IgD-negative memory B cell (primary cell): ENCODE results near the gene ARID4B. TPM values are rescaled to one million over a fixed set of nuclear protein-coding genes. Genes with fewer than 3 reads are reported as not detected.
"Not testable (repeated sequence)": the region's sequence is repeated elsewhere in the genome, so short reads cannot be mapped to it uniquely, and the experiment has no call there.

Source experiments
- H3K27ac Mint-ChIP-seq, 3 donors: one replicate each; pipeline ENCODE4 v1.8.0; 2020 to 2022; ENCODE audit warnings: mild to moderate bottlenecking in 3 of 3, mixed read lengths in 3 of 3, moderate library complexity in 1 of 3
- H3K27me3 Mint-ChIP-seq: one replicate; pipeline ENCODE4 v1.8.0; 2021; ENCODE audit warnings: mixed read lengths
- H3K36me3 Mint-ChIP-seq: one replicate; pipeline ENCODE4 v1.8.0; 2020; ENCODE audit warnings: mild to moderate bottlenecking, mixed read lengths
- H3K4me1 Mint-ChIP-seq, 3 donors: one replicate each; pipeline ENCODE4 v1.8.0; 2020 to 2022; ENCODE audit warnings: mixed read lengths in 3 of 3, mild to moderate bottlenecking in 1 of 3
- H3K4me3 Mint-ChIP-seq, 4 donors: one replicate each; pipeline ENCODE4 v1.8.0; 2020 to 2022; ENCODE audit warnings: mild to moderate bottlenecking in 4 of 4, mixed read lengths in 4 of 4, moderate library complexity in 3 of 4
- H3K9me3 Mint-ChIP-seq, 3 donors: one replicate each; pipeline ENCODE4 v1.8.0; 2020 to 2021; ENCODE audit warnings: mixed read lengths in 3 of 3, mild to moderate bottlenecking in 1 of 3
- polyA plus RNA-seq: library from polyadenylated mRNA; unstranded; fragments of 300-500 nt; fragmentation: Illumina TruSeq; gene quantifications from one replicate; pipeline ENCODE4 v1.2.3, GENCODE V29; 2021

Gene ARID4B
- polyA plus RNA-seq, 1 donor from 2014 or later = 66.2 TPM

GRCh38 chr1:235295902-235296350, 32.1 kb downstream of the ARID4B start:
- peaks cover 41 to 47% (median 45%) of the 10 kb centered on the region in 3 donors for H3K4me1 Mint-ChIP-seq
- peak overlapping the region in 1 of 4 donors; percentile 71 for H3K4me3 Mint-ChIP-seq
- peak overlapping the region in 2 of 3 donors; percentile 46 to 80 for H3K27ac Mint-ChIP-seq
- peaks cover 2% of the 10 kb centered on the region for H3K36me3 Mint-ChIP-seq
- peaks cover 0 to 5% (median 3%) of the 10 kb centered on the region in 3 donors for H3K9me3 Mint-ChIP-seq
- no peaks in the 10 kb centered on the region for H3K27me3 Mint-ChIP-seq

DNA sequence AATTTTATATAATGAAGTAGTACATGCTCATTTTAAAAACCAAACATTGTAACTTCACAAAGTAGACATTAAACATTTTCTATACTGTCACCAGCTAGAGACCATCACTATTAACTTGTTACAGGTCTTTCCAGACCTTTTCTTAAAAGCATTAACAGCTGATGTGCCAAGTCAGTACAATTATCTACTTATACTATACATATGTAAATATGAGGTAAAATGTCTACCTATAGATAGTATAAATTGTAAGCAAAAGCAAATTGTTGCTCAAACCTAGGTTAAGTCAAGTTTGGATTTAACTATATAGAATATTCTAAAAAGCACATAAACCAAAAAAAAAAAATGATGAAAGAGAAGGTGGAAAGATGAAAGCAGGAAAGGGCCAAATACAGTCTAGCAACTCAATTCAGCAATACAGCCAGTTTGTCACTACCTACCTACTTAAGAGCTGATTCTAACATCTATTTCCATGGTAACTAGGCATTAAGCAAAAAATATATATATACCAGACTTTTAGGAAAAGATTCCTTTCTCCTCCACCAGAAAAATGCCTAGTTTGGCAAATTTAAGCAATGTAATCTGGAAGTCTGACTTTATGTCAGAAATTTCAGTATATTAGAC, 34.5 kb downstream of the ARID4B start:
- H3K27me3 Mint-ChIP-seq = no peaks in the 10 kb centered on the region
- H3K4me3 Mint-ChIP-seq = peak overlapping the region in 1 of 4 donors; percentile 83

GRCh38 chr1:235292790-235293189, 35.2 kb downstream of the ARID4B start:
- Mint-ChIP-seq H3K27me3 (no peaks in the 10 kb centered on the region), H3K9me3 (peaks cover 0 to 5% (median 3%) of the 10 kb centered on the region in 3 donors), H3K4me1 (peaks cover 36 to 53% (median 47%) of the 10 kb centered on the region in 3 donors), H3K4me3 (peak overlapping the region in 2 of 4 donors; percentile 64 to 68), H3K36me3 (peaks cover 2% of the 10 kb centered on the region), H3K27ac (peak overlapping the region in 1 of 3 donors; percentile 0)

More for the DNA sequence above, 34.5 kb downstream of the ARID4B start:
- Mint-ChIP-seq H3K4me1 (peaks cover 36 to 53% (median 47%) of the 10 kb centered on the region in 3 donors), H3K9me3 (peaks cover 0 to 5% (median 3%) of the 10 kb centered on the region in 3 donors), H3K36me3 (peaks cover 2% of the 10 kb centered on the region), H3K27ac (no peak overlapping the region)

DNA sequence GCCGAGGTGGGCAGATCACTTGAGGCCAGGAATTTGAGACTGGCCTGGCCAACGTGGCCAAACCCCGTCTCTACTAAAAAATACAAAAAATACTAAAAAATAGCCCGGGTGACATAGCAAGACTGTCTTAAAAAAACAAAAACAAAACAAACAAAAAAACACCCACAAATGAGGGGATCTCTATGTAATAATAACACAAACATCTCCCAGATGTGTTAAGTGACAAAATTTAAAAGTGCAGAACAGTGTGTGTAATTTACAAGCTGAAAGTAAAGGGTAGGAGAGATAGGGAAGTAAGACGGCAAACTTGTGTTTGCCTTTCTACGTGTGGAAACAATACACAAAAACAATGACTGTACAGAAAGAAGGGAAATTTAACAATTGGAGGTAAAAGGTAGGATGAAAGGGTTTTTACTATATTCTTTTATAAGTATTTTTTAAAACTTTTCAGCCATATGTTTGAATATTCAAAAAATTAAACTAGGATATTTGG, 36.3 kb downstream of the ARID4B start:
- Mint-ChIP-seq H3K27ac (no peak overlapping the region), H3K4me1 (peaks cover 39 to 52% (median 47%) of the 10 kb centered on the region in 3 donors), H3K4me3 (peak overlapping the region in 1 of 4 donors; percentile 19), H3K9me3 (peaks cover 0 to 5% (median 0%) of the 10 kb centered on the region in 3 donors), H3K36me3 (peaks cover 2% of the 10 kb centered on the region), H3K27me3 (no peaks in the 10 kb centered on the region)

DNA sequence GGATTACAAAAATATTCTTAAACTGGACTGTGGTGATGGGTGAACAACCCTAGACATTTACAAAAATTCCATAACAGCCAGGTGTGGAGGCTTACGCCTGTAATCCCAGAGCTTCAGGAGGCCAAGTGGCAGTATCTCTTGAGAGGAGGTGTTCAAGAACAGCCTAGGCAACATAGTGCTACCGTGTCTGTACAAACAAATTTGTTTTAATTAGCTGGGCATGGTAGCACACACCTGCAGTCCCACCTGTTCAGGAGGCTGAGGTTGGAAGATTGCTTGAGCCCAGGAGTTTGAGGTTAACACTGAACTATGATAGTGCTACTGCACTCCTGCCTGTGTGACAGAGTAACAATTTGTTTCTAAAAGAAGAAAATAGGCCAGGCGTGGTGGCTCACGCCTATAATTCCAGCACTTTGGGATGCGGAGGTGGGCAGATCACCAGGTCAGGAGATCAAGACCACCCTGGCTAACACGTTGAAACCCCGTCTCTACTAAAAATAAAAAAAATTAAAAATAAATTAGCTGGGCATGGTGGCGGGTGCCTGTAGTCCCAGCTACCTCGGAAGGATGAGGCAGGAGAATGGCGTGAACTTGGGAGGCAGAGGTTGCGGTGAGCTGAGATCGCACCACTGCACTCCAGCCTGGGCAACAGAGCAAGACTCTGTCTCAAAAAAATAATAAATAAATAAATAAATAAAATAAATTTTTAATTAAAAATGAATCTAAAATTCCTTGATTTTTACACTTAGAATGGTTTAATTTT, 37.1 kb downstream of the ARID4B start:
- H3K9me3 Mint-ChIP-seq = peaks cover 0 to 3% (median 0%) of the 10 kb centered on the region in 3 donors
- peaks cover 2% of the 10 kb centered on the region for H3K36me3 Mint-ChIP-seq
- peak overlapping the region in 2 of 4 donors; percentile 12 to 22 for H3K4me3 Mint-ChIP-seq
- H3K27ac Mint-ChIP-seq = no peak overlapping the region
- peaks cover 44 to 57% (median 51%) of the 10 kb centered on the region in 3 donors for H3K4me1 Mint-ChIP-seq
- no peaks in the 10 kb centered on the region for H3K27me3 Mint-ChIP-seq

- H3K4me3 Mint-ChIP-seq = peak overlapping the region in 2 of 4 donors; percentile 12 to 42
These were observed 37.9 kb downstream of the ARID4B start for GRCh38 chr1:235289859-235290739.

GRCh38 chr1:235287208-235287882, 40.6 kb downstream of the ARID4B start:
- Mint-ChIP-seq H3K4me3 (peak overlapping the region in 2 of 4 donors; percentile 18 to 39), H3K27me3 (no peaks in the 10 kb centered on the region), H3K4me1 (peaks cover 39 to 51% (median 47%) of the 10 kb centered on the region in 3 donors), H3K9me3 (no peaks in the 10 kb centered on the region), H3K27ac (peak overlapping the region in 2 of 3 donors; percentile 8 to 32), H3K36me3 (peaks cover 2% of the 10 kb centered on the region)

More at GRCh38 chr1:235289859-235290739, 37.9 kb downstream of the ARID4B start:
- H3K27me3 Mint-ChIP-seq = no peaks in the 10 kb centered on the region
- H3K9me3 Mint-ChIP-seq = no peaks in the 10 kb centered on the region
- H3K4me1 Mint-ChIP-seq = peaks cover 47 to 58% (median 53%) of the 10 kb centered on the region in 3 donors
- peaks cover 2% of the 10 kb centered on the region for H3K36me3 Mint-ChIP-seq
- peak overlapping the region in 1 of 3 donors; percentile 30 for H3K27ac Mint-ChIP-seq

GRCh38 chr1:235286667-235287066, 41.3 kb downstream of the ARID4B start:
- H3K27me3 Mint-ChIP-seq = no peaks in the 10 kb centered on the region
- H3K36me3 Mint-ChIP-seq = peaks cover 2% of the 10 kb centered on the region
- no peaks in the 10 kb centered on the region for H3K9me3 Mint-ChIP-seq
- H3K4me1 Mint-ChIP-seq = peaks cover 43 to 51% (median 48%) of the 10 kb centered on the region in 3 donors
- peak overlapping the region in 2 of 3 donors; percentile 8 to 64 for H3K27ac Mint-ChIP-seq
- peak overlapping the region in 2 of 4 donors; percentile 13 to 15 for H3K4me3 Mint-ChIP-seq

DNA sequence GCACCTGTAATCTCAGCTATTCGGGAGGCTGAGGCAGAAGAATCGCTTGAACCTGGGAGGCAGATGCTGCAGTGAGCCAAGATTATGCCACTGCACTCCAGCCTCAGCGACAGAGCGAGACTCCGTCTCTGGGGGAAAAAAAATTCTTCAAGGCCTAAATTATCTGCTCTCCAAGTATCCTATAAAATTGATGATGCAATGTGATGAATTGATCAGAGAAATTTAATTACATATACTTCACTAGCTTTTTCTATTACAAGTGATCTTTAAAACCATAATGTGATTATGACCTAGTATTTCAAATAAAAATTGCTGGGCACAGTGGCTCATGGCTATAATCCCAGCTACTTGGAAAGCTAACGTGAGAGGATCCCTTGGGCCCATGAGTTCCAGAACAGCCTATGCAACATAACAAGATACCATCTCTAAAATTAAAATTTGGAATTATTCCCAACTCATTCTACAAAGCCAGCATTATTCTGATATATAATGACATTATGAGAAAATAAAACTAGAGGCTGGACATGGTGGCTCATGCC, 43.7 kb downstream of the ARID4B start:
- Mint-ChIP-seq H3K4me1 (peaks cover 47 to 49% (median 47%) of the 10 kb centered on the region in 3 donors), H3K9me3 (no peaks in the 10 kb centered on the region), H3K27ac (no peak overlapping the region), H3K4me3 (no peak overlapping the region), H3K36me3 (no peaks in the 10 kb centered on the region), H3K27me3 (no peaks in the 10 kb centered on the region)

GRCh38 chr1:235283636-235284035, 44.3 kb downstream of the ARID4B start:
- not testable (repeated sequence) for H3K27ac Mint-ChIP-seq, H3K9me3 Mint-ChIP-seq, H3K4me3 Mint-ChIP-seq, H3K27me3 Mint-ChIP-seq, H3K36me3 Mint-ChIP-seq
- peaks cover 45 to 46% (median 46%) of the 10 kb centered on the region in 3 donors for H3K4me1 Mint-ChIP-seq

- Mint-ChIP-seq H3K4me3 (peak overlapping the region in 1 of 4 donors; percentile 39), H3K36me3 (no peaks in the 10 kb centered on the region), H3K4me1 (peaks cover 36 to 44% (median 41%) of the 10 kb centered on the region in 3 donors), H3K27me3 (no peaks in the 10 kb centered on the region), H3K9me3 (no peaks in the 10 kb centered on the region), H3K27ac (peak overlapping the region in 1 of 3 donors; percentile 46)
These were observed 47.5 kb downstream of the ARID4B start for GRCh38 chr1:235280467-235280866.

GRCh38 chr1:235279694-235280093, 48.3 kb downstream of the ARID4B start:
- peak overlapping the region in 1 of 3 donors; percentile 18 for H3K27ac Mint-ChIP-seq
- H3K4me1 Mint-ChIP-seq = peaks cover 39 to 48% (median 43%) of the 10 kb centered on the region in 3 donors
- H3K4me3 Mint-ChIP-seq = no peak overlapping the region
- no peaks in the 10 kb centered on the region for H3K27me3 Mint-ChIP-seq
- H3K36me3 Mint-ChIP-seq = no peaks in the 10 kb centered on the region
- H3K9me3 Mint-ChIP-seq = no peaks in the 10 kb centered on the region

- Mint-ChIP-seq H3K9me3 (no peaks in the 10 kb centered on the region), H3K27ac (peak overlapping the region in 1 of 3 donors; percentile 76), H3K4me3 (peak overlapping the region in 1 of 4 donors; percentile 3), H3K27me3 (no peaks in the 10 kb centered on the region), H3K36me3 (no peaks in the 10 kb centered on the region), H3K4me1 (peaks cover 38 to 48% (median 40%) of the 10 kb centered on the region in 3 donors)
These were observed 49.1 kb downstream of the ARID4B start for GRCh38 chr1:235278915-235279292.
